NCI-H128 (cell line): ENCODE data around the gene VPREB1.
"Not testable (repeated sequence)": the region's sequence is repeated elsewhere in the genome, so short reads cannot be mapped to it uniquely, and the experiment has no call there.

Source experiments
- DNase-seq: peaks from one replicate; lab custom pipeline; 2025; ENCODE audit not compliant: unreplicated experiment; lab: John Stamatoyannopoulos, UW

The VPREB1 gene

DNA sequence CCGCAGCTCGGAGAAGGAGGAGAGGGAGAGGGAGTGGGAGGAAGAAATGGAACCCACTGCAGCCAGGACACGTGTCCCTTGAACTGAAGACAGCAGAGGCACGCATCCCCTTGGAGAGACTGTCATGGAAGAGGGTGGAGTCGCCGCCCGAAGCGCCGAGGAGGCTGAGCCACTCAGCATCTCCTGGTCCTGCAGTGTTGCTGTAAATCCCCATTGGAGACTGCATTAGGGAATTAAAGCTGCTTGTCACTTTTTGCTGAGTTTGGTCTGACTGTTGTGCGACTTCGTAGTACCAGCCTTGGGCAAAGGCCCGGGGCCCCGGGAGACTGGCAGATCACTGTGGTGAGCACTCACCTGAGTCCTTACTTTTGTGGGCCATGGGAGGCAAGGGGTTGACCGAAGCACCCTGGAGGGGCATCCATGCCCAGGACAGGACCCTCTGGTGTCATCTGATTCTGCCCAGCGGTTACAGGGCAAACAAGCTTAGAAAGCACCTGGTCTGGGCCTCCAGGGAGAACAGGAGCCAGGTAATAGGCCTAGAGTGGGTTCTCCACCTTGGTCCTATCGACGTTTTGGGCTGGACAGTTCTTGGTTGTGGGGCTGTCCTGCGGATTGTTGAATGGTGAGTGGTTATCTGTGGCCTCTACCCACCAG lies 797 bp downstream of the VPREB1 start:
- no peak for DNase-seq

GRCh38 chr22:22245935-22246525 lies 1.4 kb downstream of the VPREB1 start:
- no peak for DNase-seq

DNA sequence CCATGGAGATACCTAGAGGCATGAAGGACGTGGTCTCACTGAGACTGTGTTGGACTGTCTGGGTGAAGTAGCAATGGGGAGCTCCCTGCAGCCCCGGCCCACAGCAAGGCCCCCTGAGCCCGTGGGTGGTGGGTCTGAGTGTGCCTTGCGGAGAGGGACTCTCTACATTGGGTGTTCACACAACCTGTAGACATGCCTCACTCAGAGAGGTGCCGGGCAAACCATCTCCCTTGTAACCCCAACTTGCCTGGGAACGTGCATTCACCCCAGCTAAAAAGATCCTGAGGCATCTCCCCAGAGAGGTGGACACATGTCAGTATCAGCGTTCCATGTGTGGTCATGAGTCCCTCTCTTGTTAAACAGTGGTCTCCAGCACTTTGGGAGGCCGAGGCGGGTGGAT lies 2.1 kb downstream of the VPREB1 start:
- DNase-seq = no peak

DNA sequence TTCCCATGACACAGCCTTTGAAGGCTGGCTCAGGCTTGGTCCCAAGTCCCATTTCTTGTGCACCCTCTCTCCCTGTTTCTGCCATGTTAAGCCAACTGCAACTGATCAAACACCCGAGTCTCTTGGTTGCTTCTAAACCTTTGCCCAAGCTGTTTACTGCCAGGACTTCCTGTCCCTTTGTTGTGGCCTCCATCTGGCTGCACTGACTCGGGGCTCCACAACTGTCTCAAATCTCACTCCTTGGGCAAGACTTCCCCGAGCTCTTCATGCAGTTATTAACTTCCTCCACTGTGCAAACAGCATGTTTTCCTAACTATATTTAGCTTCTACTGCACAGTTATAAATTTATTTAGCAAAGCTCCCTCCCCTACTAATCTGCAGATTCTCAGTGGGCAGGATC lies 4.3 kb downstream of the VPREB1 start:
- DNase-seq = no peak

DNA sequence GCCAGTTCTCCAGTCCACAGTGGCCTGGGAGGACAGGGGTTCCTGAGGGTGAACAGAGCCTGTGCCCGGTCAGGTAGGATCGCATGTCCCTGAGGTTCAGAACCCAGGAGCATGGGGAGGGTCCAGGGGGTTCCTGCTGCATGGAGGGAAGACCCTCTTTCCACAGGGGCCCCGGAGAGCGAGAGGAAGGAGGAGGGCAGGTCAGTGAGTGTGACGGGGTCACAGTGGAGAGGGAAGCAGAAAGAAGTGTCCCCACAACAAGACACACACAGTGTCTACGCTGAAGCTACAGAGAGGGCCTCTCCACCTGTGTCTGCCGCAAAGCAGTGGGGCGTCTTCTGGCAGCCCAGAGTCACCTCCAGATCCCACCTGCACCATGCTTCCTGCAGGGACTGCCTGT lies 6.1 kb downstream of the VPREB1 start:
- DNase-seq = not testable (repeated sequence)

DNA sequence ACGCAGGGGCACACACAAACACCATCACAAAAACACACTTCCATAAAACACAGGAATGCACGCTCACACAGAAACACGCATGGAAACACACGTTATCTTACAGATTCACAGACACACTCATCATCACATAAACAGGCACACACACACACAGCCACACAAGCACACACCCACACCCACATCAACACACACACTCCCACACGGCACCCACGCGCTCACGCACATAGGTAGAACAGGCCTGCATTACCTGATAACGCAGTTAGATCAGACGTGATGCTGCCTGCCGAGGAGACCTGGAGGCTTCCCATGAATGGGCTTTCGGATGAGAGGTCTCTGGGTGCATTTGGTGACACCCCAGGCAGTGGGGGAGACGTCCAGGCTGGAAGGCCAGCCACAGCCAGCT lies 11.5 kb downstream of the VPREB1 start:
- not testable (repeated sequence) for DNase-seq

DNA sequence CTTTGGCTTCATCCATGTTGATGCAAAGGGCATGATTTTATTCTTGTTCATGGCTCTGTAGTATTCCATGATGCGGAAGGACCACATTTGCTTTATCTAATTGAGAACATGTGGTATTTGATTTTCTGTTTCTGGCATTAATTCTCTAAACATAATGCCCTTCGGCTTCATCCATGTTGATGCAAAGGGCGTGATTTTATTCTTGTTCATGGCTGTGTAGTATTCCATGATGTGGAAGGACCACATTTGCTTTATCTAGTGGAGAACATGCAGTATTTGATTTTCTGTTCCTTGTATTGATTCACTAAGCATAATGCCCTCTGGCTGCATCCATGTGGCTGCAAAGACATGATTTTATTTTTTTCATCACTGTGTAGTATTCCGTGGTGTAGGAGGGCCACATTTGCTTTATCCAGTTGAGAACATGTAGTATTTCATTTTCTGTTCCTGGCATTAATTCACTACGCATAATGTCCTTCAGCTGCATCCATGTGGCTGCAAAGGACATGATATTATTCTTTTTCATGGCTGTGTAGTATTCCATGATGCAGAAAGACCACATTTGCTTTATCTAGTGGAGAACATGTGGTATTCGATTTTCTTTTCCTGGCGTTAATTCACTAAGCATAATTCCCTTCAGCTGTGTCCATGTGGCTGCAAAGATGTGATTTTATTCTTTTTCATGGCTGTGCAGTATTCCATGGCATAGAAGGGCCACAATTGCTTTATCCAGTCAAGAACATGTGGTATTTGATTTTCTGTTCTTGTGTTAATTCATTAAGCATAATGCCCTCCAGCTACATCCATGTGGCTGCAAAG lies 14.2 kb downstream of the VPREB1 start:
- not testable (repeated sequence) for DNase-seq

DNA sequence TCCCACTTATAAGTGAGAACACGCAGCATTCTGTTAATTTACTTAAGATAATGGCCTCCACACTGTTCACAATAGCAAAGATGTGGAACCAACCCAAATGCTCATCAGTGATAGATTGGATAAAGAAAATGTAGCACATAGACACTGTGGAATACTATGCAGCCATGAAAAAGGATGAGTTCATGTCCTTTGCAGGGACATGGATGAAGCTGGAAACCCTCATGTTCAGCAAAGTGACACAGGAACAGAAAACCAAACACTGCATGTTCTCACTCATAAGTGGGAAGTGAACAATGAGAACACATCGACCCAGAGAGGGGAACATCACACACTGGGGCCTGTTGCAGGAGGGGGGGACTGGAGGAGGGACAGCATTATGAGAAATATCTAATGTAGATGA lies 15.6 kb downstream of the VPREB1 start:
- DNase-seq = not testable (repeated sequence)

DNA sequence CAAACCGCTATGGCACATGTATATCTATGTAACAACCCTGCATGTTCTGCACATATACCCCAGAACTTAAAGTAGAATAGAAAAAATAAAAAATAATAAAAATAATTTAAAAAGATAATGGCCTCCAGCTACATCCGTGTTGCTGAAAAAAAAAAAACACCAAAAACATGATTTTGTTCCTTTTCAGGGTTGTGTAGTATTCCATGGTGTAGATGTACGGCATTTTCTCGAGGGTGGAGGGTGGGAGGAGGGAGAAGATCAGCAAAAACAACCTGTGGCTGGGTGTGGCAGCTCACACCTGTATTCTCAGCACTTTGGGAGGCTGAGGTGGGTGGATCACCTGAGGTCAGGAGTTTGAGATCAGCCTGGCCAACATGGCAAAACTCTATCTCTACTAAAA lies 16.0 kb downstream of the VPREB1 start:
- DNase-seq = not testable (repeated sequence)

DNA sequence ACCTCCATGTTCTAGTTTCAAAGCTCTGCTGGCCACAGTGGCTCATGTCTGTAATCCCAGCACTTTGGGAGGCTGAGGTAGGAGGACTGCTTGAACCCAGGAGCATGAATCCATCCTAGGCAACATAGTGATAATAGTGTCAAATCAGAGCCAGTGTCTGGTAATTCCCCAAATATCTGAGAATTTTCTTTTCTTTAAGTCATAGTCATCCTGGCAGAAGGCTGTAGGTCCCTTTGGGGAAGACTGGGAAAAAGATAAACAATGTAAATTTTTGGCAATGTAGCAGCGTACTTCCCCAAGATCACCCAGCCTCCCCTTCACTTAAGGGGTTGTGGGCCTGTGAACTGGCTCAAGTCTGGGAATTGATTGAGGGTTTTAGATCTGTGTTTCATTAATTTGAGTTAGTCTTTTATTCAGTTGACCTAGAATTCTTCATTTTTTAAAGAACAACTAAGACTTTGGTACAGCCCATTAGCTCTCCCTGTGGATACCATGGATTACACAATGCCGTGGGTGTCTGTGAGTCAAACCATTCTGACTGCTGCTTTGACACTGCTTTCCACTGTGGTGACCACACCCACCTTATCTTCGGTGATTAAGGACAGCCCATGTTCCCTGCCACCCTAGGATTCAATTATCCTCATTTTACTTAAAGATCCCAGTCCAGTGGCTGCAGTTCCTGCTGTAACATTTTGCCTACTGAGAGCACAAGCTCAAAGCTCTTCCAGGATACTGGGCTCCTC lies 17.9 kb downstream of the VPREB1 start:
- DNase-seq = not testable (repeated sequence)

DNA sequence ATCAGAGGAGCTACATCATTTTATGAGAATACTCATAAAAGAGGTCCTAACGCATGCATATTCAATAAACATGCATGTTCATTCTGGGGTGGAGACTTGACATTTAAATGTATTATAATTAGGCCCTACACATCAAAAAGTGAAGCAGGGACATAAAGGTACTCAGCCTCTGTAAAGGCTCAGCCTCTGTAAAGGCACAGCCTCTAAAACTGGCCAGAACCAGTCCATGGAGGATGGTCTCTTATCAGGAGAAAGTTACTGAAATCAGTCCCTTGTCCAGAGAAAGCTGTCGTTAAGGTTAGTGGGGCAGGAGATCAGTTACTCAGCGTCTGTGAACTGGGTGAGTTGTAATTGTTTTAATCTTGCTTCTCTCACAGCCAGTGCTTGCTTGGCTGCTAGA lies 19.2 kb downstream of the VPREB1 start:
- not testable (repeated sequence) for DNase-seq

DNA sequence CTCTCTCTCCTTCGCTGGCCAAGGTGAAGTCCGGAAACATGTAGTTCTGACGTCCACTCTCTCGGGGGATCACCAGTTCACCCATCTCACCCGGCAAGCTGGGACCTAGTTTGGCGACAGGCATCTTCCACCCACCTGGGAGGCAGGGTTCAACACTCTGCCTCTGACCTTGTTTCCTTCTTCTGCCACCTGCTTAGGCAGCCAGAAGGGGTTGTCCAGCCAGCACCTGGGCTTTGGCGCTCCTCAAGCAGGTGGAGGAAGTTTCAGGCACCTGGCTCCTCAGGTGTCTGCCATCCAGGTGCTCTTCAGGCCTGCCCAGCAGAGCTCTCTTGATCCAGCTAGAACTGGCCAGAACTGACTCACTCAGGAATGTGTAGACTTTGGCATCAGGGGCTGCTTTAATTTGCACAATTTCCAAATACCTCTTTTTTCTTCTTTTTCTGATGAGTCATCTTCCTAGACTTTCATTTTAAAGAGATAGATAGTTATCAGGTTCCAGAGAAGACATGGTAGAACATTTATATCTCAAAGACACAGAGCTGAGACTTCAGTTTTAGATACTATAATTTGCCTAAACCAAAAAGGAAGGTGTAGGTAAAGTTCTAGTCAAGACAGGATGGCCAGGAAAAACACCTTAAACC lies 25.6 kb downstream of the VPREB1 start:
- DNase-seq = not testable (repeated sequence)

DNA sequence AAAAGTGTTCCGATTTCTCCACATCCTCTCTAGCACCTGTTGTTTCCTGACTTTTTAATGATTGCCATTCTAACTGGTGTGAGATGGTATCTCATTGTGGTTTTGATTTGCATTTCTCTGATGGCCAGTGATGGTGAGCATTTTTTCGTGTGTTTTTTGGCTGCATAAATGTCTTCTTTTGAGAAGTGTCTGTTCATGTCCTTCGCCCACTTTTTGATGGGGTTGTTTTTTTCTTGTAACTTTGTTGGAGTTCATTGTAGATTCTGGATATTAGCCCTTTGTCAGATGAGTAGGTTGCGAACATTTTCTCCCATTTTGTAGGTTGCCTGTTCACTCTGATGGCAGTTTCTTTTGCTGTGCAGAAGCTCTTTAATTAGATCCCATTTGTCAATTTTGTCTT lies 32.8 kb downstream of the VPREB1 start:
- DNase-seq = not testable (repeated sequence)

- not testable (repeated sequence) for DNase-seq
Observed at GRCh38 chr22:22284962-22285756, 40.6 kb downstream of the VPREB1 start.

DNA sequence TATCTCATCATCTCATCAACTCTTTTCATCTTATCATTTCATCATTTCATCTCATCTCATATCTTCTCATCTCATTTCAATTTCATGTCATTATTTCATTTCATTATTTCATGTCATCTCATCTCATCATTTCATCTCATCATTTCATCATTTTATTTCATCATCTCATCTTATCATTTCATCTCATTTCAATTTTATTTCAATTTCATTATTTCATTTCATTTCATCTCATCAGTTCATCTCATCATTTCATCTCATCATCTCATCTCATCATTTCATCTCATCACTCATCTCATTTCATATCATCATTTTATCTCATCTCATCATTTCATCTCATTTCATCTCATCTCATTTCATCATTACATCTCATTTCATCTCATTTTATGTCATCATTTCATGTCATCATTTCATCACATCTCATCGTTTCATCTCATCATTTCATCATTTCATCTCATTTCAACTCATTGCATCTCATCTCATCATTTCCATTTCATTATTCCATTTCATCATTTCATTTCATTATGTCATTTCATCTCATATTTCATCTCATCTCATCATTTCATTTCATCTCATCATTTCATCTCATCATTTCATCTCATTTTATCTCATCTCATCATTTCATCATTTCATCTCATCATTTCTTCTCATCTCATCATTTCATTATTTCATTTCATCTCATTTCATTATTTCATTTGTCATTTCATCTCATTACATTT lies 42.0 kb downstream of the VPREB1 start:
- DNase-seq = not testable (repeated sequence)

DNA sequence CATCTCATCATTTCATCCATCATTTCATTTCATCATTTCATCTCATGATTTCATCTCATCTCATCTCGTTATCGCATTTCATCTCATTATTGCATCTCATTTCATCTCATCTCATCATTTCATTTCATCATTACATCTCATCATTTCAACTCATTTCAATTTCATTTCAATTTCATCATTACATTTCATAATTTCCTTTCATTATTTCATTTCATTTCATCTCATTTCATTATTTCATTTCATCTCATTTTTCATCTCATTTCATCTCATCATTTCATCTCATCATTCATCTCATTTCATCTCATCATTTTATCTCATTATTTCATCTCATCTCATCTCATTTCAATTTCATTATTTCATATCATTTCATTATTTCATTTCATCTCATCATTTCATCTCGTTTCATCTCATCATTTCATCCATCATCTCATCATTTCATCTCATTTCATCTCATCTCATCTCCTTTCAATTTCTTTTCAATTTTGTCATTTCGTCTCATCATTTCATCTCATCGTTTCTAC lies 42.6 kb downstream of the VPREB1 start:
- not testable (repeated sequence) for DNase-seq

GRCh38 chr22:22289666-22290065 lies 45.1 kb downstream of the VPREB1 start:
- not testable (repeated sequence) for DNase-seq

- not testable (repeated sequence) for DNase-seq
Observed at GRCh38 chr22:22291129-22291806, 46.7 kb downstream of the VPREB1 start.

GRCh38 chr22:22292656-22293055 lies 48.1 kb downstream of the VPREB1 start:
- DNase-seq = not testable (repeated sequence)
